ENCODE data around the gene CSK. TPM values are rescaled to one million over a fixed set of nuclear protein-coding genes. Genes with fewer than 3 reads are reported as not detected.

Gene CSK
- polyA plus RNA-seq, 1 experiment = 25.3 TPM

- peak; percentile 30; the same call in 1 of the 2 replicates for TF ChIP-seq CTCF (IDR thresholded peaks at IDR 0.05; ENCODE audit: insufficient read depth, low read depth, low read length)
- ChIA-PET CTCF (interaction anchor here (0.7 to 2.0 kb wide), 14 partner anchors 8 to 74 kb away, joined by 3 to 7 read pairs (median 4); partner anchors contain the start of gene CPLX3), POLR2A (no interaction called here)
- H3K36me3 ChIP-seq (ENCODE audit: control insufficient read depth, insufficient read depth, low read length) = peaks cover 5% of the 10 kb centered on the region; the same call in 1 of the 2 replicates
- peak within 1 kb of the TSS; percentile 69 for H3K4me3 ChIP-seq (ENCODE audit: low read depth, low read length)
- DNase-seq (ENCODE audit: low read depth) = no peak
- H3K27me3 ChIP-seq (ENCODE audit: control insufficient read depth, insufficient read depth, low read length) = no peaks in the 10 kb centered on the region
Observed at GRCh38 chr15:74842581-74843444, 60.9 kb downstream of the CSK start, which contains the start of gene ULK3. TSS of gene ULK3 (minus strand) at chr15:74843156. CDS start at chr15:74843105, 51 bp downstream.

- Histone ChIP-seq H3K36me3 (ENCODE audit: control insufficient read depth, insufficient read depth, low read length) (peaks cover 9% of the 10 kb centered on the region), H3K27me3 (ENCODE audit: control insufficient read depth, insufficient read depth, low read length) (no peaks in the 10 kb centered on the region), H3K4me3 (ENCODE audit: low read depth, low read length) (peak overlapping the region; percentile 40)
- ChIA-PET CTCF (interaction anchor here (0.5 to 2.0 kb wide), 7 partner anchors 10 to 77 kb away, joined by 3 to 7 read pairs (median 3); no protein-coding TSS in a partner anchor), POLR2A (no interaction called here)
- peak; percentile 1; the same call in 1 of the 2 replicates for TF ChIP-seq CTCF (IDR thresholded peaks at IDR 0.05; ENCODE audit: insufficient read depth, low read depth, low read length)
- DNase-seq (ENCODE audit: low read depth) = no peak
Observed at GRCh38 chr15:74843445-74843828, 61.6 kb downstream of the CSK start.

- ChIA-PET CTCF (interaction anchor here (0.5 to 2.0 kb wide), 10 partner anchors 10 to 77 kb away, joined by 3 to 7 read pairs (median 3); no protein-coding TSS in a partner anchor), POLR2A (no interaction called here)
- TF ChIP-seq CTCF (IDR thresholded peaks at IDR 0.05; ENCODE audit: insufficient read depth, low read depth, low read length) = no peak
- Histone ChIP-seq H3K36me3 (ENCODE audit: control insufficient read depth, insufficient read depth, low read length) (peaks cover 10% of the 10 kb centered on the region), H3K27me3 (ENCODE audit: control insufficient read depth, insufficient read depth, low read length) (no peaks in the 10 kb centered on the region), H3K4me3 (ENCODE audit: low read depth, low read length) (no peak overlapping the region)
- DNase-seq (ENCODE audit: low read depth) = no peak
Observed at GRCh38 chr15:74843891-74844299, 62.0 kb downstream of the CSK start.

GRCh38 chr15:74844319-74845207, 62.7 kb downstream of the CSK start:
- H3K4me3 ChIP-seq (ENCODE audit: low read depth, low read length) = no peak overlapping the region
- no peak for TF ChIP-seq CTCF (IDR thresholded peaks at IDR 0.05; ENCODE audit: insufficient read depth, low read depth, low read length)
- CTCF ChIA-PET = interaction anchor here (1.0 to 1.4 kb wide), 4 partner anchors 12 to 75 kb away, joined by 3 to 5 read pairs (median 3); no protein-coding TSS in a partner anchor
- H3K36me3 ChIP-seq (ENCODE audit: control insufficient read depth, insufficient read depth, low read length) = peaks cover 10% of the 10 kb centered on the region
- POLR2A ChIA-PET = no interaction called here
- no peak for DNase-seq (ENCODE audit: low read depth)
- H3K27me3 ChIP-seq (ENCODE audit: control insufficient read depth, insufficient read depth, low read length) = no peaks in the 10 kb centered on the region
